SK-N-SH (cell line): ENCODE results near the gene BAIAP2L1. TPM values are rescaled to one million over a fixed set of nuclear protein-coding genes. Genes with fewer than 3 reads are reported as not detected.

Experiments
- CTCF ChIA-PET: fragments of 300-600, 350-600 bp; formaldehyde crosslinking; extraction: SDS; loops from one replicate; lab custom pipeline; 2021; lab: Yijun Ruan, JAX
- POLR2A ChIA-PET: fragments of 350-600 bp; sonication (Branson Sonifier 250); formaldehyde crosslinking; extraction: SDS; loops from one replicate; lab custom pipeline; 2020; ENCODE audit warnings: antibody characterized with exemption, inconsistent platforms; lab: Yijun Ruan, JAX
- DNase-seq: peaks from one replicate; pipeline ENCODE4 v3.0.0; 2012
- H2AFZ ChIP-seq: fragments of 200-600 bp; sonication (generic); 2 replicates; pipeline ENCODE4 v1.8.1; 2016; ENCODE audit warnings: antibody characterized with exemption, mild to moderate bottlenecking, low read depth
- H3F3A ChIP-seq: fragments of 200-600 bp; sonication (generic); replicated peaks from 2 replicates; pipeline ENCODE3; 2016; ENCODE audit warnings: antibody characterized with exemption, mild to moderate bottlenecking; ENCODE audit not compliant: insufficient read depth
- H3K27ac ChIP-seq, 2 experiments: fragments of 200-500 bp in 1 of 2; fragments of 200-600 bp in 1 of 2; sonication (Bioruptor generic) in 1 of 2; sonication (generic), shearing (Covaris generic) in 1 of 2; 2 replicates each; pipeline versions ENCODE4 v1.5.1 to v1.6.1; 2014 to 2016; ENCODE audit warnings: low read depth in 2 of 2, inconsistent platforms in 1 of 2, low read length in 1 of 2, mild to moderate bottlenecking in 1 of 2, mixed read lengths in 1 of 2
- H3K27me3 ChIP-seq: fragments of 200-600 bp; sonication (generic), shearing (Covaris generic); 2 replicates; pipeline ENCODE4 v1.6.1; 2016; ENCODE audit warnings: mixed run types; ENCODE audit not compliant: insufficient read depth
- H3K36me3 ChIP-seq, 2 experiments: fragments of 200-500 bp in 1 of 2; fragments of 200-600 bp in 1 of 2; sonication (Bioruptor generic) in 1 of 2; sonication (generic) in 1 of 2; replicated peaks in 1 of 2; 2 replicates each; pipeline versions ENCODE3 to v1.5.1; 2014 to 2016; ENCODE audit warnings: low read length in 1 of 2, mild to moderate bottlenecking in 1 of 2; ENCODE audit not compliant: insufficient read depth in 2 of 2, control insufficient read depth in 1 of 2
- H3K4me1 ChIP-seq, 2 experiments: fragments of 200-500 bp in 1 of 2; fragments of 200-600 bp in 1 of 2; sonication (Bioruptor generic) in 1 of 2; sonication (generic), shearing (Covaris generic) in 1 of 2; 2 replicates each; pipeline versions ENCODE4 v1.5.1 to v1.6.1; 2014 to 2016; ENCODE audit warnings: low read depth in 1 of 2, low read length in 1 of 2, mixed run types in 1 of 2; ENCODE audit not compliant: insufficient read depth in 2 of 2, control insufficient read depth in 1 of 2
- H3K4me2 ChIP-seq: fragments of 200-600 bp; sonication (generic), shearing (Covaris generic); 2 replicates; pipeline ENCODE4 v1.6.1; 2017; ENCODE audit warnings: mixed run types
- H3K4me3 ChIP-seq, 2 experiments: fragments of 200-500 bp in 1 of 2; fragments of 200-600 bp in 1 of 2; sonication (Bioruptor generic) in 1 of 2; sonication (generic), shearing (Covaris generic) in 1 of 2; 2 replicates each; pipeline versions ENCODE4 v1.5.1 to v1.8.1; 2014 to 2016; ENCODE audit warnings: low read depth in 2 of 2, inconsistent platforms in 1 of 2, low read length in 1 of 2, mild to moderate bottlenecking in 1 of 2, mixed read lengths in 1 of 2, moderate library complexity in 1 of 2
- H3K79me2 ChIP-seq: fragments of 200-600 bp; sonication (generic); 2 replicates; pipeline ENCODE4 v1.8.1; 2017; ENCODE audit warnings: mild to moderate bottlenecking; ENCODE audit not compliant: insufficient read depth
- H3K9ac ChIP-seq: fragments of 200-600 bp; sonication (generic); 2 replicates; pipeline ENCODE4 v1.6.1; 2017; ENCODE audit warnings: mixed run types
- H3K9me2 ChIP-seq: fragments of 200-600 bp; sonication (generic); 2 replicates; pipeline ENCODE4 v1.6.1; 2017; ENCODE audit warnings: mixed run types
- H3K9me3 ChIP-seq: fragments of 200-600 bp; sonication (generic); 2 replicates; pipeline ENCODE4 v1.6.1; 2017; ENCODE audit warnings: mixed run types, mild to moderate bottlenecking, moderate library complexity
- H4K20me1 ChIP-seq: fragments of 200-600 bp; sonication (generic); 2 replicates; pipeline ENCODE4 v1.6.1; 2017; ENCODE audit warnings: mild to moderate bottlenecking, mixed run types; ENCODE audit not compliant: insufficient read depth
- CHD2 ChIP-seq: fragments of 150-350 bp; IDR thresholded peaks from 2 replicates; pipeline ENCODE4 v1.6.1; 2018; ENCODE audit warnings: low read length; ENCODE audit not compliant: partially characterized antibody
- ELF1 ChIP-seq: IDR thresholded peaks from 2 replicates; pipeline ENCODE4 v1.4.0; 2012
- EP300 ChIP-seq, 2 experiments: IDR thresholded peaks; 2 replicates each; pipeline versions ENCODE4 v1.4.0 to v1.6.1; 2012; ENCODE audit warnings: borderline replicate concordance in 1 of 2, low read depth in 1 of 2, low read length in 1 of 2
- FOXJ3 ChIP-seq: sonication (generic); formaldehyde crosslinking; IDR thresholded peaks from 2 replicates; pipeline ENCODE4 v1.5.1; 2020; ENCODE audit warnings: mild to moderate bottlenecking, missing genetic modification reagents
- GABPA ChIP-seq: IDR thresholded peaks from 2 replicates; pipeline ENCODE4 v1.4.0; 2012; ENCODE audit warnings: low read depth, mild to moderate bottlenecking
- GATA2 ChIP-seq: sonication (generic); formaldehyde crosslinking; IDR thresholded peaks from 2 replicates; pipeline ENCODE4 v1.5.0; 2020; ENCODE audit warnings: mild to moderate bottlenecking, missing genetic modification reagents
- JUND ChIP-seq: IDR thresholded peaks from 2 replicates; pipeline ENCODE4 v1.4.0; 2012
- NFIC ChIP-seq: IDR thresholded peaks from 2 replicates; pipeline ENCODE4 v1.4.0; 2012; ENCODE audit warnings: borderline replicate concordance
- RCOR1 ChIP-seq: fragments of 150-350 bp; IDR thresholded peaks from 2 replicates; pipeline ENCODE4 v1.6.1; 2017; ENCODE audit warnings: antibody characterized with exemption, low read length
- RFX5 ChIP-seq: IDR thresholded peaks from 2 replicates; pipeline ENCODE4 v1.6.1; 2012; ENCODE audit warnings: mild to moderate bottlenecking, improper control_type of control experiment, low read length
- RXRA ChIP-seq: IDR thresholded peaks from 2 replicates; pipeline ENCODE4 v1.4.0; 2012; ENCODE audit warnings: low read depth, mild to moderate bottlenecking, borderline replicate concordance
- SIN3A ChIP-seq: IDR thresholded peaks from 2 replicates; pipeline ENCODE4 v1.6.1; 2012; ENCODE audit warnings: low read depth, mild to moderate bottlenecking, low read length, moderate library complexity, borderline replicate concordance
- TAF1 ChIP-seq: IDR thresholded peaks from 2 replicates; pipeline ENCODE4 v1.6.1; 2012; ENCODE audit warnings: low read depth, mild to moderate bottlenecking, low read length, moderate library complexity, borderline replicate concordance
- TCF12 ChIP-seq: IDR thresholded peaks from 2 replicates; pipeline ENCODE4 v1.4.0; 2012
- YY1 ChIP-seq: IDR thresholded peaks from 2 replicates; pipeline ENCODE4 v1.4.0; 2012; ENCODE audit warnings: low read depth, mild to moderate bottlenecking
- WGBS: methylation state at CpG from one replicate; pipeline ENCODE4 v1.1.6; 2017; ENCODE audit warnings: low lambda C conversion rate; 5-methylcytosine and 5-hydroxymethylcytosine counted together
- polyA plus RNA-seq, 3 experiments: library from polyadenylated mRNA; depleted of rRNA; stranded (reverse); fragments of >200 nt; gene quantifications; 2 replicates each; pipeline ENCODE4 v1.2.3, GENCODE V29; 2012
- TF ChIP-seq, protein P1 (sequence below): IDR thresholded peaks from 2 replicates; pipeline ENCODE4 v1.6.1; 2012; ENCODE audit warnings: mild to moderate bottlenecking, low read depth, low read length, moderate library complexity
- TF ChIP-seq, protein P2 (sequence below): IDR thresholded peaks from 2 replicates; pipeline ENCODE4 v1.4.0; 2012; ENCODE audit warnings: low read depth
- TF ChIP-seq, protein P3 (sequence below): IDR thresholded peaks from 2 replicates; pipeline ENCODE4 v1.4.0; 2012; ENCODE audit warnings: low read depth, borderline replicate concordance

BAIAP2L1 gene
- polyA plus RNA-seq, 1 of the 3 experiments (the other 2 are of a cell fraction): 8.8 TPM

DNA sequence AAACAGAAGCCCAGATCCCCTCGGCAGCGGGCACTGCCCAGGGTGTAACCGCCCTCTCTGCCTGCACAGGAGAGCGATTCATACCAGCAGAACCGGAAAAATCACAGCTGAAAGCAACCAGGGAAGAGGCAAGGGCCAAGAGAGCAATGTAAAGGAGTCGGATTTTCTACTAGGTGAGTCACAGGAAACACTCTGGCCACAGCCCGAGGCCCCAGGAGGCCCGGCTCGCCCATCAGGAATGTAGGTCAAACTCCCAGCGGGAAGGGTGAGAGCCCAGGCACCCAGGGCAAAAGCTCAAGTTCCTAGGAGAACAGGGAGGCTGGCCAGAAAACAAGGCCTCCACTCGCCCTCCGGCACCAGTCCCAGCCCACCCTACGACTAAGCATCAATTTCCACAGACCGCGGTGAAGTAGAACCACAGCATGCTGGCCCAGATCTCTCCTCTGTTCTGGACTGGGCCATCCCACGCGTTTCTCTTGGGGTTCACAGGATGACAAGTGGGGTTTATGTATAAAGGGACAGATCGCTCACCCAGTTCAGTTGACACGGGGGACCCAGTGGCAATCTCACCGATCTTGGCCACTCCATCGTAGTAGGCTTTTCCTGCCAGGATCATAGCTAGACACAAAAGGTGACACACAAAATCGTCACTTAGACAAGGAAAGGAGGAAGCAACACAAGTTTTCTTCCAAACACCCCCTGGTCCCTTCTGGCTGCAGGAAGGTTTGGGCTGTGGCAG is 46.2 kb downstream of the BAIAP2L1 start (continued):
- TF ChIP-seq EP300 (IDR thresholded peaks at IDR 0.05; ENCODE audit: borderline replicate concordance in 1 of 2, low read depth in 1 of 2, low read length in 1 of 2): peak in 1 of 2 experiments; percentile 95; a peak in 2 of 4 replicates
- TF ChIP-seq, protein P1, sequence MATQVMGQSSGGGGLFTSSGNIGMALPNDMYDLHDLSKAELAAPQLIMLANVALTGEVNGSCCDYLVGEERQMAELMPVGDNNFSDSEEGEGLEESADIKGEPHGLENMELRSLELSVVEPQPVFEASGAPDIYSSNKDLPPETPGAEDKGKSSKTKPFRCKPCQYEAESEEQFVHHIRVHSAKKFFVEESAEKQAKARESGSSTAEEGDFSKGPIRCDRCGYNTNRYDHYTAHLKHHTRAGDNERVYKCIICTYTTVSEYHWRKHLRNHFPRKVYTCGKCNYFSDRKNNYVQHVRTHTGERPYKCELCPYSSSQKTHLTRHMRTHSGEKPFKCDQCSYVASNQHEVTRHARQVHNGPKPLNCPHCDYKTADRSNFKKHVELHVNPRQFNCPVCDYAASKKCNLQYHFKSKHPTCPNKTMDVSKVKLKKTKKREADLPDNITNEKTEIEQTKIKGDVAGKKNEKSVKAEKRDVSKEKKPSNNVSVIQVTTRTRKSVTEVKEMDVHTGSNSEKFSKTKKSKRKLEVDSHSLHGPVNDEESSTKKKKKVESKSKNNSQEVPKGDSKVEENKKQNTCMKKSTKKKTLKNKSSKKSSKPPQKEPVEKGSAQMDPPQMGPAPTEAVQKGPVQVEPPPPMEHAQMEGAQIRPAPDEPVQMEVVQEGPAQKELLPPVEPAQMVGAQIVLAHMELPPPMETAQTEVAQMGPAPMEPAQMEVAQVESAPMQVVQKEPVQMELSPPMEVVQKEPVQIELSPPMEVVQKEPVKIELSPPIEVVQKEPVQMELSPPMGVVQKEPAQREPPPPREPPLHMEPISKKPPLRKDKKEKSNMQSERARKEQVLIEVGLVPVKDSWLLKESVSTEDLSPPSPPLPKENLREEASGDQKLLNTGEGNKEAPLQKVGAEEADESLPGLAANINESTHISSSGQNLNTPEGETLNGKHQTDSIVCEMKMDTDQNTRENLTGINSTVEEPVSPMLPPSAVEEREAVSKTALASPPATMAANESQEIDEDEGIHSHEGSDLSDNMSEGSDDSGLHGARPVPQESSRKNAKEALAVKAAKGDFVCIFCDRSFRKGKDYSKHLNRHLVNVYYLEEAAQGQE: peak; percentile 70; the same call in 1 of the 2 replicates
- no peak for TF ChIP-seq YY1
- TF ChIP-seq TAF1: peak; percentile 45; the same call in 1 of the 2 replicates
- peak; percentile 95 for TF ChIP-seq JUND
- TF ChIP-seq CHD2: no peak
- TF ChIP-seq, protein P2, sequence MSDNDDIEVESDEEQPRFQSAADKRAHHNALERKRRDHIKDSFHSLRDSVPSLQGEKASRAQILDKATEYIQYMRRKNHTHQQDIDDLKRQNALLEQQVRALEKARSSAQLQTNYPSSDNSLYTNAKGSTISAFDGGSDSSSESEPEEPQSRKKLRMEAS: peak; percentile 88
- TF ChIP-seq TCF12: peak; percentile 95

DNA sequence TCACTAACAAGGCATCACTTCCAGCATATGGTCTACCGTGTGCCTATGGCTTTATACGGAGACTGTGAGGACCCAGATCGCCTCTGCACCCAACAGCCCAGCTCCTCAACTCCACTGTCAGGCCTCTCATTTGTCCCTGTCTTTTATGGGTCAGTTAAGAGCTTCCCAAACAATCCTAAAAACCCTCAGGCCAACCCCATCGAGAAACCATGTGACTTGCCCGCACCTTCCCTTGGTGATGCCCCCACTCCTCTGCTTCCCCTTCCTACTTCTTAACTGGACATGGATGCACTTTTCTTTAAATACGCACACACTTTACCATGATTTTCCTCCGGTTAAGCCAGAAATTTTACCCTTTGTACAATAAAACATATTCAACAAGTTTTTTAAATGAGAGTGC is 46.8 kb downstream of the BAIAP2L1 start:
- WGBS: 77% methylated on average over 7 of the region's 7 CpGs
- peak overlapping the region; percentile 61 for H3K9ac ChIP-seq
- H3K4me1 ChIP-seq: peaks cover 0 to 12% of the 10 kb centered on the region in 2 experiments; a peak in 2 of 4 replicates
- TF ChIP-seq RFX5 (no peak), JUND (no peak), TCF12 (no peak), GABPA (no peak), RXRA (no peak), SIN3A (no peak), RCOR1 (no peak), FOXJ3 (CRISPR knock-in tag) (no peak), NFIC (no peak), ELF1 (no peak), YY1 (no peak), GATA2 (CRISPR knock-in tag) (no peak), TAF1 (no peak)
- TF ChIP-seq, protein P3, sequence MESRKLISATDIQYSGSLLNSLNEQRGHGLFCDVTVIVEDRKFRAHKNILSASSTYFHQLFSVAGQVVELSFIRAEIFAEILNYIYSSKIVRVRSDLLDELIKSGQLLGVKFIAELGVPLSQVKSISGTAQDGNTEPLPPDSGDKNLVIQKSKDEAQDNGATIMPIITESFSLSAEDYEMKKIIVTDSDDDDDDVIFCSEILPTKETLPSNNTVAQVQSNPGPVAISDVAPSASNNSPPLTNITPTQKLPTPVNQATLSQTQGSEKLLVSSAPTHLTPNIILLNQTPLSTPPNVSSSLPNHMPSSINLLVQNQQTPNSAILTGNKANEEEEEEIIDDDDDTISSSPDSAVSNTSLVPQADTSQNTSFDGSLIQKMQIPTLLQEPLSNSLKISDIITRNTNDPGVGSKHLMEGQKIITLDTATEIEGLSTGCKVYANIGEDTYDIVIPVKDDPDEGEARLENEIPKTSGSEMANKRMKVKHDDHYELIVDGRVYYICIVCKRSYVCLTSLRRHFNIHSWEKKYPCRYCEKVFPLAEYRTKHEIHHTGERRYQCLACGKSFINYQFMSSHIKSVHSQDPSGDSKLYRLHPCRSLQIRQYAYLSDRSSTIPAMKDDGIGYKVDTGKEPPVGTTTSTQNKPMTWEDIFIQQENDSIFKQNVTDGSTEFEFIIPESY: no peak
- TF ChIP-seq, protein P2: no peak
- TF ChIP-seq, protein P1: no peak
- no peaks in the 10 kb centered on the region for H3K9me2 ChIP-seq
- H3K9me3 ChIP-seq: no peaks in the 10 kb centered on the region
- H3K36me3 ChIP-seq: no peaks in the 10 kb centered on the region
- peak overlapping the region; percentile 54 to 90; a peak in 3 of 4 replicates for H3K27ac ChIP-seq
- H3K4me3 ChIP-seq: 0 out of 4 replicates have a peak overlapping the region, but pooled peaks of 1 of the 2 experiments have one; percentile 35
- peak overlapping the region; percentile 81 for H2AFZ ChIP-seq
- no peaks in the 10 kb centered on the region for H3K79me2 ChIP-seq
- H4K20me1 ChIP-seq: no peaks in the 10 kb centered on the region
- H3K4me2 ChIP-seq: peak overlapping the region; percentile 72
- no peaks in the 10 kb centered on the region for H3K27me3 ChIP-seq
- DNase-seq: no peak
- peaks cover 25% of the 10 kb centered on the region for H3F3A ChIP-seq
- ChIA-PET CTCF (interaction anchor here (1.1 to 2.0 kb wide), 2 partner anchors 47 to 185 kb away, joined by 3 to 6 read pairs; partner anchors contain the start of gene BAIAP2L1), POLR2A (no interaction called here)
